ENCODE measurements around the gene C22orf39.

Gene C22orf39

GRCh38 chr22:19429950-19430889 lies 17.3 kb downstream of the C22orf39 start:
- DNase-seq (ENCODE audit: low read depth) = no peak

DNA sequence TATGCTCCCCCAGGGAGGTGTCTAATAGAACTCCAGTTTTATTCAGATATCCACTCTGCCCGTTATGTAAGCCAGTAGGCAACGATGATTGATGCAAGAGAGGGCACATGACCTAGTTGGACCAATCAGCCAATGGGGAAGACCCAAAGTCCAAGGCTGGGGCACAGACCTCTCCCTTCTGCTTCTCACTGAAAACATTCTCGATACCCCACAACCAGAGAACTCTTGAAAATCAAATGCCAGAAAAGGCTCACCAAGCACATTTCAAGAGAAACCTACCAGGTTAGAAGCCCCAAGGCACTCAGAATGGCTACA lies 23.4 kb downstream of the C22orf39 start:
- DNase-seq (ENCODE audit: low read depth) = no peak

DNA sequence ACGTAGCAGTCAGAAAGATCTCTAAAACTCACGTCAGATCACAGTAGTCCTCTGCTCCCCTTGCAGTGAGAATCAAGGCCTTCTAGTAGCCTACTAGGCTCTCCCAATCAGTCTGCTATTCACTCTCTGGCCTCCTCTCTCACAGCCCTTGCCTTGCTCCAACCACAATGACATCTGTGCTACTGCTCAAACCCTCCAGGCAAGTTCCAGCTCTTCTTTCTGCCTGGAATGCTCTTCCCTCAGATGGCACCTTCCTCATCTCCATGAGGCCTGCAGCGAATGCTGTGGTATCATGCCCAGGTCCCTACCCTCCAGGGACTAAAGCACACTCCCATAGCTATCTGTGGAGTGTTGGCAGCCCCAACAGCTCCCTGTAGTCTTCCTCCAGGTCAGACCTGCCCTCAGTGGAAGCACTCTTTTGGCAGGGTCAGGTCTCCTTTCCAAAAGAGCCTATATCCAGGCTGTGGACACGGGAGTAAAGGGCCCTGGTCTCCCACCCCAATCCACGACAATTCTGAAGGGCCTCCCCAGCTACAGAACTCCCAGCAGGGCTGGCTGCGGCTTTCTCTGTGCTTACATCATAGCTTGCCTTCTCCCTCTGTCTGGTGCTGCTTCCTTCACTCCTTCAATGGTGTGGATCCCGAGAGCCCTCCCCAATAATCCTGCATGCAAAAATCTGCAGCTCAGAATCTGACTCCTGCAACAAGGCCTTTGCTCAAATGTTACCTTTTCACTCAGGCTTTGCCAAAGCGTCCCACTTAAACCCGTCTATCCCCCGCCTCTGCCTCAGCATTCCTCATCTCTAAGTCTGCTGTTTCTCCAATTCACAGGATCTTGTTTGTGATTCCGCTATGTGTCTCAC lies 24.8 kb downstream of the C22orf39 start:
- DNase-seq (ENCODE audit: low read depth) = no peak

- DNase-seq (ENCODE audit: low read depth) = no peak
These were observed 27.2 kb downstream of the C22orf39 start for GRCh38 chr22:19420321-19420720.

DNA sequence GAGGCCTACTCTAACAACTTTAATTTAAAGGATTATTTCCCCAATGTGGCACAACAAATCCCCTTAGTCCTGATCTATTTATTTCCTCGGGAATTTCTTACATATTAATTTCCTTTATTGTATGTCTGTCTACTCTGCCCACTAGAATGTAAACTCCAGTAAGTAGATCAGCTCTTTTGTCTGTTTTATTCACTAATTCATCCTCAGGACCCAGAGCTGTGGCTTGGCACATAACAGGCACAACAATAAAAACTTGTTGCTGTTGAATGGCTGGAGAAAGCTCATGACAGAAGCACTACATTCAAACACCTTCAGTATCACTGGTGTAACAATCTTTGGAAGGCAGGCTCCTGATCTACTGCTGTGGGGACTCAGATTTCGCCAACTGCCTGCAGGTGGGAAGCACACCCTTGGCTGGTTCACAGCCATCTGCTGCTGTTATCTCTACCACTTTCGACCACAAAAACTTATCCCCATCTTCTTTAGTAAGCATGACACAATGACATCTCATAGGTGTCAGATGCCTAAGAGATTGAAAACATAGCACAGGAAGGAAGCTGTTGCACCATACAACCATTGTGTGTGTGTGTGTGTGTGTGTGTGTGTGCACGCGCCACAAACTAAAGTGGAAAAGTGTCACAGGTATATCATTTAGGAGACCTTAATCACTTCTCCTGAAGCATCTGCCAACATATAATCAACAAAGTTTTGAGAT lies 27.9 kb downstream of the C22orf39 start:
- DNase-seq (ENCODE audit: low read depth) = peak; percentile 24

GRCh38 chr22:19419086-19419463 lies 28.4 kb downstream of the C22orf39 start:
- DNase-seq (ENCODE audit: low read depth) = no peak

DNA sequence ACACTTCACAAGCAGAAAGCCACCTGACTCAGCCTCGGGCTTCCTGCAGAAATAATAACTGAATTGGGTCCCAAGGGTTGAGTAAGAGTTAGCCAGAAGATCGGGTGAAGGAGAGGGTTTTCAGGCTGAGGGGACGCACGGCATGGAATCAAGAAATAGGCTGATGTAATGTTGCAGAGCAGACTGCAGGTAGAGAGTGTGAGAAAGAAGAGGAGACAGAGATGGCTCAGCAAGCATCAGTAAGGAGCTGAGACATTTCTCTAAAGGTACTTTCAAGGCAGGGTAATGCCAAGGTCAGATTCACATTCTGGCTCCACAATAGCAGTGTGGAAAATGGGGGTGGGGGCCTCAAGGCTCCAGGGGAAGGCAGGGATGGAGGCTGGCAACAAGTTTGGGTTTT lies 34.6 kb downstream of the C22orf39 start:
- no peak for DNase-seq (ENCODE audit: low read depth)

- no peak for DNase-seq (ENCODE audit: low read depth)
These were observed 35.0 kb downstream of the C22orf39 start for GRCh38 chr22:19412478-19412877.

DNA sequence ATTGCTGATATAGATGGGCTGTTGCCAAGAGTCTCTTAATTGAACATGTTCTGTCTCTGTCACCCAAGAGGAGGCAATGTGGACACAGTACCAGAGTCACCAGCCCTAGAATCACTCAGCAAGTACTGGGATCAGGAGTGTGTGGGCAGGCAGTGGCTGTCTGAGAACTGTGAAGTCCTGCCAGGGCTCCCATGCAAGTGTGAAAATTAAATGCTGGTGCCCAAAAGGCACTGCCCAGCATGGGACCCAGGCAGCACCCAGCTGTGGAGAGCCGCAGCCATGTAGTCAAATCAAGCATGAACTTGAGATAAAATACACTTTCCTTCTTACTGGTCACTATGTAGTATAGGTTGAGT lies 35.8 kb downstream of the C22orf39 start:
- DNase-seq (ENCODE audit: low read depth) = no peak

DNA sequence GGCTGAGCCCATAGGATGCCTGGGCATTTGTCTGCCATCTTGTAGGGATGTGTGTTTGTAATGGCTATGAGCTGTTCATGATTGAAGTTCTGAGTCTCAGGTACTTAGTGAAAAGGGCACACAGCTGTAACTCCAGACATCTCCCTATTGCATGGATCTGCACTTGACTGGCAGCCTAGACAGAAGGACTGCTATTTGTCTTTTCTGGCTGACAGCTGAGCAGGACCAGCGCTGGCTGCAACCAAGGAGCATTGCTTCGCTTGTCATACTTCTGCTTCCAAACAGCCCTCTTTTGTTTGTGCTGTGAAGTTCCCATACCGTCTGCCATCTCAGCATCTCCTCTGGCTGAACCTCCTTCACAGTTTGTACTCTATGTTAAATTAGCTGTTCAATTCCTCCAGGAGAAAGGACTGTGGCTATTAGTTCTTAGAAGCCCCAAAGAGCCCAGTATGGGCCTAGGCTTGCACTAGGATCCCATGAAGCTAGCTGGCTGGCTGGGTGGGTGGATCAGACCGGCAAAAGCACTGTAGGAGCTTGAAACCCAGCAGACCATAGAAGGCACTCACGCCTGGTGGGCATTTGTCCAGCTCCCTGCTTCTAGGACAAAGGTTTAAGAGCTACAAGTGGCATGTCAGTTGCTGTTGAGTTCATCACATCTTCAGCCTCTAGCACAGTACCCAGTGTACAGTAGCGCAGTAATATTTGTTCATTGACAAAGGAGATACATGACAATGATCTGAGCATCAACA lies 36.4 kb downstream of the C22orf39 start:
- no peak for DNase-seq (ENCODE audit: low read depth)

DNA sequence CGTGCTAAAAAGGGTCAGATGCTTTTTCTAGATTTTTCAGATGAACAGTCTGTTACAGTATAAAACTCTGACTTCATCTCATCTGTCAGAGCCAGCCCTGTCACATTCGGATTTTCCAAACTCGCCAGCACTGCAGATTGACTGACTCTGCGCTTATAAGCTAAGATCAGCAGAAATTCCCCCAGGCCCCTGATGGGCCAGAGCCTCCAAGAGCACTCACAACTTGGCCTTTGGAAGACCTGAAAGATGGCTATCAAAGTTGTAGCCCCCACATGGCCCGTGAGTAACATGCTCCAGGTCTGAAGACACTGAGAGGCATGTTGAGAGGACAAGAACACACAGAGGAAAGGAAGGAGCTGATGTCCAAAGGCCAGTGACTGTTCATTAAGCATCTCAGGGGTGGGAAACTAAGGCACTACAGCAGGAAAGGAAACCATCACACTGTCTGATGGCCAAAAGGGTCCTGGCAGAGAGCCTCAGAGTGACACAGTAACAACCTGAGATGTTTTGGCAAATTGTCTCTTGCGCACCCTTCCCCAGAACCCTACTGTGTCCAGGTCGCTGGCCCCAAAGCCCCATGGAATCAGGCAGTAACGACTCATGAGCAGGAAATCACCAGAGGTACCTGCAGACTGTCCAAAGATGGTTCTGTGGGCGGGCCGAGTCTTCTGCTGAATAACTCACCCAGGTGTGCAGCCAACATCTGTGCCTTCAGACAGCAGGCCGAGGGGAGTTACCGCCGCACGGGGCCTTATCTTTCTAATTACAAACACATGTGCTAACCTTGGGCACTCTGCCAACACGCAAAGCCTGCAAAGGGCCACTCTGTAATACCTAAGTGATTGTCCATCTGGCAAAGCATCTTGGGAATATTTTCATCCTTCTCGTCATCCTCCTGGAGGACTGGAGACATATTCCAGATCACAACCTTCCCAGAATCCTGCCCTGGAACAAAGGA lies 39.6 kb downstream of the C22orf39 start:
- no peak for DNase-seq (ENCODE audit: low read depth)

- no peak for DNase-seq (ENCODE audit: low read depth)
These were observed 40.7 kb downstream of the C22orf39 start for GRCh38 chr22:19406846-19407245.

- no peak for DNase-seq (ENCODE audit: low read depth)
These were observed 41.2 kb downstream of the C22orf39 start for GRCh38 chr22:19406281-19406811.

GRCh38 chr22:19405652-19406051 lies 41.9 kb downstream of the C22orf39 start:
- no peak for DNase-seq (ENCODE audit: low read depth)

DNA sequence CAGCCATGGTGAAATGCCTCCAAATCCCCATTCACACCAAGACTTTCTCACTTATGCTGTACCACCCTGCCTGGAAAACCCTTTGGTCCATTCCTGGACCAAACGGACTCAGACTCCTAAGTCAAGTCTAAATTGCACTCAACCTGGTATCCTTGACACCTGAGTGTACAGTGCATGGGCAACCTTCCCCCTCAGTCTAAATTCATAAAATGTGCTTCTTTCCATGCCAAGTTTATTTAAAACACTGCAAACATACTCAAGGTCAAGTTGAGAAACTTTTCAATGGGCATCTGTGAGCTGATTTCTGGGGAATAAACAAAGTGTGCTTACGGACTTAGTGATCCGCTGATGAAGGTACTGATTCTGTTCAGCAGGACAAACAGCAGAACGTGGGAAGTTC lies 42.4 kb downstream of the C22orf39 start:
- DNase-seq (ENCODE audit: low read depth) = no peak

DNA sequence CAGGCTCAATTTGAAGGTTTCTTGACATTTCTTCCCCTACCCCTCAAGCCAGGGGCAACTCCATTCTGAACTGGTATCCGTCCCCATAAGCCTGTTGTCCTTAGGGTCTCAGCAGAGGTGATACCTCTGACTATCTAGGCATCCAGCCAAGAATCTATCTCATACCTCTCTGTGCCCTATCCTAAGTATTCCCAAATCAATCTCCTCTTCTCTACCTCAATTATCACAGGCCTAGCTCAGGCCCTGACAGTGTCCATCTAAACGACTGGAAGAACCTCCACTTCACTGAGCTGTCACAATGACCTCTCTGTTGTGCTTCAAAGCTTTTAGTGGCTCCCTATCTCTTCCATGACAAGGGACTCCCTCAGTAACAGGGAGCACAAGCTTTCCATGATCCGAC lies 42.8 kb downstream of the C22orf39 start:
- no peak for DNase-seq (ENCODE audit: low read depth)

DNA sequence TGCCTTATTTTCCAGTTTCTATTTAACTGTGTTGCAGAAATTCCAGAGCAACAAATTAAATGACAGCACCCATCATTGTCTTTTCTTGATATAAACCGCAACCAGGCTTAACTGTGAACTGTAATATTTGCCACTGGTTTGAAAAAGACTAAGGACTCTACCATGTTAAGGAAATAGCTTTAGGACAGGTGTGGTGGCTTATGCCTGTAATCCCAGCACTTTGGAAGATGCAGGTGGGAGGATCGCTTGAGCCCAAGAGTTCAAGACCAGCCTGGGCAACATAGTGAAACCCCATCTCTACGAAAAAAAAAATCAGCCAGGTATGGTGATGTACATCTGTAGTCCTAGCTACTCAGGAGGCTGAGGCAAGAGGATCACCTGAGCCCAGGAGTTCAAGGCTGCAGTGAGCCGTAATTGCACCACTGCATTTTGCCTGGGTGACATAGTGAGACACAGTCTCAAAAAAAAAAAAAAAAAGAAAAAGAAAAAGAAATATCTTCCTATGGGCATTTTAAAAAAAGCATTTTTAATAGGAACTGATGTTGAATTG lies 44.8 kb downstream of the C22orf39 start:
- DNase-seq (ENCODE audit: low read depth) = no peak

DNA sequence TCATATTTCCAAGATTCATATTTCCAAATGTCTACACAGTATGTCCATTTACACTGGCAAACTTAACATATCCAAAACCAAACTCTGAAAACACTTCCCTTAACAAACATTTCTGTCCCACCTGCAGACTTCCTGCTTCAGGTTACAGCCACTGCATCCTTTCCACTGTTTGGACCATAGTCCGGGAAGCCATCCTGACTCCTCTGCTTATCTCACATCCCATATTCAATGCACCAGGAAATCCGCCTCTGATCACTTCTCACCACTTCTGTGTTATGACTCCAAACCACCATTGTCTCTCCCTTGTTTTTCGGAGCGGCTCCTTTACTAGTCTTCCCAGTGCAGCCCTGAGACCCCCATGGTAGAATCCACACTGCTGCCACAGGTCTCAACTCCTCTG lies 46.0 kb downstream of the C22orf39 start:
- DNase-seq (ENCODE audit: low read depth) = no peak

DNA sequence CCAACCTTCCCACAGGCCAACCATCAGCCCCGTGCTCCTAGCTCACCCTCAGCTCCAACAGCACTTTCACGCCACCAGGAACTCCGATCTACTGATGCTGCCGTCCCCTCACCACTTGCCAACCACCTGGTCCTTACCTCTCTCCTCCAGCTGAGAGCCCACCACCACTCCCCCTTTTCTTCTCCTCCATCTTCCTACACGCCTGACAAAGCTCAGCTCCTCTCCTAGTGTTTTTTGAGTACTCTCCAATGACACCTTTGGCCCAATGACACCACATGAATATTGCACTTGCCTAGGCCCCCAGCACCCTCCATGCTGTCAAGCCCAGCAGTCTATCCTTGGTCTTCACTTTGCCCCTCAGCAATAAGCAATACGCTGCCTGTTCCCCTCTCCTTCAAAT lies 46.6 kb downstream of the C22orf39 start:
- no peak for DNase-seq (ENCODE audit: low read depth)

DNA sequence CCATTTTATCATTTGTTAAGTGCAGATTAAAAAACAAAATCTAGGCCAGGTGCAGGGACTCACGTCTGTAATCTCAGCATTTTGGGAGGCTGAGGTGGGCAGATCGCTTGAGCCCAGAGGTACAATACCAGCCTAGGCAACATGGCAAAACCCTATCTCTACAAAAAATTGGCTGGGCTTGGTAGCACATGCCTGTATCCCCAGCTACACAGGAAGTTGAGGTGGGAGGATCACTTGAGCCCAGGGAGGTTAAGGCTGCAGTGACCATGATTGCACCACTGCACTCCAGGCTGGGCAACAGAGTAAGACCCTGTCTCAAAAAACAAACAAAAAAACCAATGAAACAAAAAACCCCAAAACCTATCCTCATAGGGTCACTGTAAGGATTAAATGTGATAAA lies 48.9 kb downstream of the C22orf39 start:
- no peak for DNase-seq (ENCODE audit: low read depth)
